B cell (primary cell): ENCODE results near the gene PHTF2.

Experiments
- CTCF ChIP-seq: fragments of 200-600 bp; IDR thresholded peaks from one replicate; pipeline ENCODE4 v1.8.0; 2022; ENCODE audit warnings: antibody characterized with exemption, mild to moderate bottlenecking
- EZH2 ChIP-seq: IDR thresholded peaks from 2 replicates; pipeline ENCODE4 v1.6.1; 2012; ENCODE audit warnings: borderline replicate concordance, low read depth, mild to moderate bottlenecking, moderate library complexity, low read length; ENCODE audit not compliant: insufficient read depth, poor library complexity, severe bottlenecking

DNA sequence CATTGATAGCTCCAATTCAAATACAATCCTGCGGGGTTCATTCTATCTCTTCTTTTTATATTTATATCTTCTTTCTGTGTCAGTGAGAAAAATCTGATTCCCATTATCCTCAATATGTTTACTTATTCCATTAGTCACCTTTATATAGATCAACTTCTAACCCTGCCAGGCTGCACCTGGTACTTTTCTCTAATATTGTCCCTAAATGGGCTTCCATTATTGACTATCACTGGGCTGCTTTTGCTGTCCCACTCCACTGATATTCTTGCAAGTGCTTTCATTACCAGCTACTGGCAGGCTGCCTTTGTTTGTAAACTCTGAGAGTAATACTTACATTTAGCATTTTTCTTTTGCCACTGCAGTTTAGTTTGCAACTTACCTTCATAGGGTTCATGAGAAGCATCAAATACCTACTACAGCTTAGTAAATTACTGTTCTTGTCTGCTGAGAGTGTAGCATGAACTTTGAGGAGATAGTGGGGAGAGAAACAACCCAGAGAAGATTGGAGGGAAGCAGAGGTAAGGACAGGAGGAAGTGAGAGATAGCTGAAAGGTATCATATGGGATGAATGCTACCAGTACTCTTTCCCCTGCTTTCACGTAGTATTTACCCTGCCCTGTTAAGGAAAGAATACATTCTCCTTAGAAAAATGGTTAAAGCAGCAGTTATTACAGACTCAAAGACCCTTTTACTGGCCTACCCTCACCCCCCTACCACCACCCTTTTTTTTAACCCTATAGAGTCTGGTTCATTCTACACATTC, 119.1 kb downstream of the PHTF2 start:
- TF ChIP-seq EZH2 (no peak), CTCF (no peak)
